ENCODE results near the gene PER1. TPM values are rescaled to one million over a fixed set of nuclear protein-coding genes. Genes with fewer than 3 reads are reported as not detected.

The PER1 gene
- total RNA-seq, 4 donors from 2014 or later = 55.9 to 211 (median 109) TPM

- no peaks in the 10 kb centered on the region for H3K9me3 ChIP-seq
- TF ChIP-seq POLR2A (IDR thresholded peaks at IDR 0.05) (no peak), EP300 (IDR thresholded peaks at IDR 0.05; ENCODE audit: low read depth) (no peak), POLR2AphosphoS5 (IDR thresholded peaks at IDR 0.05) (no peak), CTCF (IDR thresholded peaks at IDR 0.05) (no peak)
- peaks cover 0 to 3% (median 0%) of the 10 kb centered on the region in 4 donors for H3K36me3 ChIP-seq
- 80% methylated on average over 6 of the region's 6 CpGs; no CpG with 5 or more reads in 1 of the 2 donors for WGBS, 2 donors (ENCODE audit: low coverage in 1 of 2)
- DNase-seq = no peak
- peak overlapping the region; percentile 93 to 100 (median 97) for H3K27ac ChIP-seq
- intact Hi-C loops (cut with DNase I; ENCODE audit: low total_unique reads) (no loop called here), in situ Hi-C loops (cut with MboI; ENCODE audit: low pct_ligation_motif_present in 1 of 4, low pct_unique_long_range_greater_than_20kb in 1 of 4, low sequenced_read_pairs in 3 of 4) (no loop called here)
- no peaks in the 10 kb centered on the region for H3K27me3 ChIP-seq
- H3K4me1 ChIP-seq = peaks cover 29 to 40% (median 34%) of the 10 kb centered on the region in 4 donors
- H3K4me3 ChIP-seq = no peak overlapping the region
Observed at GRCh38 chr17:8164815-8165131, 12.6 kb upstream of the PER1 start.

- Histone ChIP-seq H3K36me3 (peaks cover 0 to 3% (median 0%) of the 10 kb centered on the region in 4 donors), H3K4me3 (peak overlapping the region in 1 of 4 donors; percentile 3), H3K9me3 (no peaks in the 10 kb centered on the region), H3K27ac (peak overlapping the region; percentile 93 to 100 (median 97)), H3K27me3 (no peaks in the 10 kb centered on the region), H3K4me1 (peaks cover 29 to 44% (median 35%) of the 10 kb centered on the region in 4 donors)
- TF ChIP-seq POLR2AphosphoS5 (IDR thresholded peaks at IDR 0.05) = peak in 1 of 3 donors; percentile 50
- no peak for TF ChIP-seq POLR2A (IDR thresholded peaks at IDR 0.05)
- peak; percentile 13 for TF ChIP-seq EP300 (IDR thresholded peaks at IDR 0.05; ENCODE audit: low read depth)
- TF ChIP-seq CTCF (IDR thresholded peaks at IDR 0.05) = no peak
- intact Hi-C loops (cut with DNase I; ENCODE audit: low total_unique reads) = no loop called here
- WGBS, 2 donors (ENCODE audit: low coverage in 1 of 2) = 33 to 35% methylated on average over 4 to 11 of the region's 13 CpGs
- in situ Hi-C loops (cut with MboI; ENCODE audit: low pct_ligation_motif_present in 1 of 4, low pct_unique_long_range_greater_than_20kb in 1 of 4, low sequenced_read_pairs in 3 of 4) = no loop called here
- DNase-seq = peak; percentile 82
Observed at GRCh38 chr17:8163978-8164814, 12.0 kb upstream of the PER1 start.

GRCh38 chr17:8162997-8163977 is 11.1 kb upstream of the PER1 start:
- Histone ChIP-seq H3K36me3 (peaks cover 0 to 3% (median 0%) of the 10 kb centered on the region in 4 donors), H3K4me1 (peaks cover 33 to 53% (median 41%) of the 10 kb centered on the region in 4 donors), H3K27ac (peak overlapping the region; percentile 93 to 100 (median 97)), H3K27me3 (no peaks in the 10 kb centered on the region), H3K9me3 (no peaks in the 10 kb centered on the region), H3K4me3 (peak overlapping the region; percentile 60 to 100 (median 76))
- WGBS, 2 donors (ENCODE audit: low coverage in 1 of 2) = 46% methylated on average over 18 of the region's 55 CpGs; no CpG with 5 or more reads in 1 of the 2 donors
- DNase-seq = peak; percentile 45
- in situ Hi-C loops (cut with MboI; ENCODE audit: low pct_ligation_motif_present in 1 of 4, low pct_unique_long_range_greater_than_20kb in 1 of 4, low sequenced_read_pairs in 3 of 4) = no loop called here
- no peak for TF ChIP-seq CTCF (IDR thresholded peaks at IDR 0.05)
- TF ChIP-seq POLR2A (IDR thresholded peaks at IDR 0.05) = no peak
- TF ChIP-seq EP300 (IDR thresholded peaks at IDR 0.05; ENCODE audit: low read depth) = no peak
- no peak for TF ChIP-seq POLR2AphosphoS5 (IDR thresholded peaks at IDR 0.05)
- intact Hi-C loops (cut with DNase I; ENCODE audit: low total_unique reads) = no loop called here

Data from transverse colon (tissue), 4 donors.